ENCODE results near the gene ATP1B3.

Gene ATP1B3

DNA sequence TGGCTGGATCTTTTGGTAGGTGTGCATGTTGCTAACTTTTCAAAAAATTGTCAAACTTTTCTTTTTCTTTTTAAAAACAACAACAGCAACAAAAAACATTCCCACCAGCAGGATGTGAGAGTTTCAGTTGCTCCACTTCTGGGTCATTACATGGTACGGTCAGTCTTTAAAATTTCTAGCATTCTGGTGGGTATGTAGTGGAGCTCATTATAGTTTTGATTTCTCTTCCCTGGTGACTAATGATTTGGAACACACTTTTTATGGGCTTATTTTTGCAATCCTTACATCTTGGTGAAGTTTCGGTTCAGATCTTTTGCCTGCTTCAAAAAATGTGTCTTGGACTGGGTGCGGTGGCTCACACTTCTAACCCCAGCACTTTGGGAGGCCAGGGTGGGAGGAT, 19.3 kb downstream of the ATP1B3 start:
- TF ChIP-seq, protein P1, sequence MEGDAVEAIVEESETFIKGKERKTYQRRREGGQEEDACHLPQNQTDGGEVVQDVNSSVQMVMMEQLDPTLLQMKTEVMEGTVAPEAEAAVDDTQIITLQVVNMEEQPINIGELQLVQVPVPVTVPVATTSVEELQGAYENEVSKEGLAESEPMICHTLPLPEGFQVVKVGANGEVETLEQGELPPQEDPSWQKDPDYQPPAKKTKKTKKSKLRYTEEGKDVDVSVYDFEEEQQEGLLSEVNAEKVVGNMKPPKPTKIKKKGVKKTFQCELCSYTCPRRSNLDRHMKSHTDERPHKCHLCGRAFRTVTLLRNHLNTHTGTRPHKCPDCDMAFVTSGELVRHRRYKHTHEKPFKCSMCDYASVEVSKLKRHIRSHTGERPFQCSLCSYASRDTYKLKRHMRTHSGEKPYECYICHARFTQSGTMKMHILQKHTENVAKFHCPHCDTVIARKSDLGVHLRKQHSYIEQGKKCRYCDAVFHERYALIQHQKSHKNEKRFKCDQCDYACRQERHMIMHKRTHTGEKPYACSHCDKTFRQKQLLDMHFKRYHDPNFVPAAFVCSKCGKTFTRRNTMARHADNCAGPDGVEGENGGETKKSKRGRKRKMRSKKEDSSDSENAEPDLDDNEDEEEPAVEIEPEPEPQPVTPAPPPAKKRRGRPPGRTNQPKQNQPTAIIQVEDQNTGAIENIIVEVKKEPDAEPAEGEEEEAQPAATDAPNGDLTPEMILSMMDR (IDR thresholded peaks at IDR 0.05): no peak
- H3K4me3 ChIP-seq (ENCODE audit: low read depth in 1 of 2, low read length in 1 of 2): no peak overlapping the region
- no peaks in the 10 kb centered on the region for H3K9me3 ChIP-seq
- H3K27ac ChIP-seq: no peak overlapping the region
- no peaks in the 10 kb centered on the region for H3K27me3 ChIP-seq
- H3K36me3 ChIP-seq: no peaks in the 10 kb centered on the region
- no peaks in the 10 kb centered on the region for H3K4me1 ChIP-seq (ENCODE audit: control insufficient read depth in 1 of 2, insufficient read depth in 1 of 2, low read depth in 1 of 2, low read length in 1 of 2)

DNA sequence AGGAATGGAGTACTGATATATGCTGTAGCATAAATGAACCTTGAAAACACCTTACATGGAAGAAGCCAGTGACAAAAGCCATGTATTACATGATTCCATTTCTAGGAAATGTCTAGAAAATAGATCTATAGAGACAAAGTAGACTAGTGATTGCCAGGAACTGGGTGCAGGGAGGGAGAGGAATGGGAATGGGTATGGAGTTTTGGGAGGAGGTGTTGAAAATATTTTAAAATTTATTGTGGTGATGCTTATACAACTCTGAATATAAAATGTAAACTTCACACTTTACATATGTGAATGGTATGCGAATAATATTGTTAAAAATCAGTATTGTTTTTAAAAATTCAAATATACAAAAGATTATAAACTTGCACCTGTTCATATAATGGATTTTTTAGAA, 22.5 kb downstream of the ATP1B3 start:
- Histone ChIP-seq H3K27me3 (no peaks in the 10 kb centered on the region), H3K9me3 (no peaks in the 10 kb centered on the region), H3K4me1 (ENCODE audit: control insufficient read depth in 1 of 2, insufficient read depth in 1 of 2, low read depth in 1 of 2, low read length in 1 of 2) (no peaks in the 10 kb centered on the region), H3K4me3 (ENCODE audit: low read depth in 1 of 2, low read length in 1 of 2) (no peak overlapping the region), H3K27ac (no peak overlapping the region), H3K36me3 (no peaks in the 10 kb centered on the region)
- TF ChIP-seq, protein P1 (IDR thresholded peaks at IDR 0.05): no peak

DNA sequence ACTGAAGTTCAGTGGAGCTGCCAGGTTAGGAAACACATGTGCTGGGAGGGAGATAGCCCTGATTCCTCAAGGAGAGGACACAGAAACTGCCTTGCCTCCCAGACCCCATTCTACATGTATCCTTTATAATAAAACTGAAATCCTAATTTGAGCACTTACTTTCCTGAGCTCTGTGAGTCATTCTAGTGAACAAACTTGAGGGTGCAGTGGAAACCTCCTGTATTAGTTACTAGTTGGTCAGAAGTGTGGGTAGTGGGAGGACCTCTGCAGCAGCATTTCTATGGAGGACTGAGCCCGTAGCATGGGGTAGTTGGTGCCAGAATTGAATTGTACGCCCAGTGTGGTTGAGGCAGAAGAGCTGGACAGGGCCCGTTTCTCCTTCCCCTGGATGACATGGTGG, 23.9 kb downstream of the ATP1B3 start:
- TF ChIP-seq, protein P1 (IDR thresholded peaks at IDR 0.05): no peak
- H3K4me3 ChIP-seq (ENCODE audit: low read depth in 1 of 2, low read length in 1 of 2): no peak overlapping the region
- no peaks in the 10 kb centered on the region for H3K27me3 ChIP-seq
- H3K9me3 ChIP-seq: no peaks in the 10 kb centered on the region
- H3K4me1 ChIP-seq (ENCODE audit: control insufficient read depth in 1 of 2, insufficient read depth in 1 of 2, low read depth in 1 of 2, low read length in 1 of 2): no peaks in the 10 kb centered on the region
- no peaks in the 10 kb centered on the region for H3K36me3 ChIP-seq
- H3K27ac ChIP-seq: no peak overlapping the region

DNA sequence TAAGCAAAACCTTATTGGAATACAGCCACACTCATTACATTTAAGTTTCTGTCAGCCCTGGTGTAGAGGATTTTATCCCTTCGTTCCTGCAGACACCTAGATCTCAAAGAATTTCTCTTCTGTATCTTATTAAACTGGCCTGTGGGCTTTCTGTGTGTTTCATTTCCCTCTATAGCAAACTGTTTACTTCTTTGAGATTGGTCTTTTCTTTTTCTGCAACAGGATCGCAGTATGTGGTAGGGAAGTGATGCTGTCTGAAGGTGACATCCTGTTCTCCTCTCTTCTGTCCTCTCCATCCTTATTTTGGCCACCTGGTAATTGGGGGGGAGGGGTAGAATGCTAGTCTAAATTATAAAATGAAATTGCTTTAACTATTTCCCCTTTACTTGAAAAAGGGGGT, 25.5 kb downstream of the ATP1B3 start:
- H3K36me3 ChIP-seq: no peaks in the 10 kb centered on the region
- no peak overlapping the region for H3K27ac ChIP-seq
- TF ChIP-seq, protein P1 (IDR thresholded peaks at IDR 0.05): no peak
- H3K9me3 ChIP-seq: no peaks in the 10 kb centered on the region
- no peak overlapping the region for H3K4me3 ChIP-seq (ENCODE audit: low read depth in 1 of 2, low read length in 1 of 2)
- H3K4me1 ChIP-seq (ENCODE audit: control insufficient read depth in 1 of 2, insufficient read depth in 1 of 2, low read depth in 1 of 2, low read length in 1 of 2): no peaks in the 10 kb centered on the region
- H3K27me3 ChIP-seq: no peaks in the 10 kb centered on the region

DNA sequence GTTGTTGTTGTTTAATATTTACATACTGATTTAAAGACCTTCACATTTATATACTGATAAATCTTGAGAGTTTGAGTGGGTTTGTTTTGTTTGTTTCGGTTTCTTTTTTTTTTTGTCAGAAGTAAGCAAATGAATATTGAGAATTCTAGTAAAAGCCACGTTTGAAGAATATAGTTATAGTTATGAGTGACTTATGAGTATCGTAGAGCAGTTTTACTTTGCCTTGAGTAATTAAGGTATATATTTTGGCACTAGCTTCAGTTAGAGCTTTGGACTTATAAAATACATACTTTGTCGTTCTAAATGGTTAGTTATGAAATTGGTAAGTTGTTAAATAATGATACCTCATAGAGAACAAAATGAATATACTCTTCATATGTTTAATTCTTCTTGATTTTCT, 27.8 kb downstream of the ATP1B3 start:
- H3K4me1 ChIP-seq (ENCODE audit: control insufficient read depth in 1 of 2, insufficient read depth in 1 of 2, low read depth in 1 of 2, low read length in 1 of 2): no peaks in the 10 kb centered on the region
- no peaks in the 10 kb centered on the region for H3K36me3 ChIP-seq
- H3K4me3 ChIP-seq (ENCODE audit: low read depth in 1 of 2, low read length in 1 of 2): no peak overlapping the region
- TF ChIP-seq, protein P1 (IDR thresholded peaks at IDR 0.05): no peak
- no peaks in the 10 kb centered on the region for H3K9me3 ChIP-seq
- H3K27me3 ChIP-seq: no peaks in the 10 kb centered on the region
- no peak overlapping the region for H3K27ac ChIP-seq

DNA sequence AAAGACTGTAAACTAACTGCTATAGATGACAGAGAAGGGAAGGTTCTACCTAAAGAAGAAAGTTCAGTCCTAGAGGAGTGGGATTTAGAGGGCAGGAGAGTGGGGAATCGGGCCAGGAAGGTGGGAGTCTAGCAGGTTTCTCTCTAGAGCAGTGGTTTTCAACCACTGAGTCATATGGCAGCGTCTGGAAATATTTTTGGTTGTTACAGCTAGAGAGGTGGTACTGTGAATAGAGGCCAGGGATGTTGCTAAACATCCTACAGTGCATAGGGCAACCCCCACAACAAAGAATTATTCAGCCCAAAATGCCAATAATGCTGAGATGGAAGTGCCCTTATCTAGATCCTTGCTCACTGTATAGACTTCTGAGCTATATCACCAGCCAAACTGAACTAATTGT, 28.7 kb downstream of the ATP1B3 start:
- TF ChIP-seq, protein P1 (IDR thresholded peaks at IDR 0.05): no peak
- no peak overlapping the region for H3K27ac ChIP-seq
- H3K36me3 ChIP-seq: no peaks in the 10 kb centered on the region

More for the DNA sequence above, 28.7 kb downstream of the ATP1B3 start:
- H3K9me3 ChIP-seq: no peaks in the 10 kb centered on the region
- no peaks in the 10 kb centered on the region for H3K4me1 ChIP-seq (ENCODE audit: control insufficient read depth in 1 of 2, insufficient read depth in 1 of 2, low read depth in 1 of 2, low read length in 1 of 2)
- no peaks in the 10 kb centered on the region for H3K27me3 ChIP-seq
- no peak overlapping the region for H3K4me3 ChIP-seq (ENCODE audit: low read depth in 1 of 2, low read length in 1 of 2)

Measured in neutrophil (primary cell).